CD4-positive, alpha-beta T cell treated with Interferon gamma for 1 hour (primary cell): ENCODE results near the gene C9orf85.

Experiments
- DNase-seq: peaks from one replicate; pipeline ENCODE4 v3.0.0-alpha.2; 2020

The C9orf85 gene

GRCh38 chr9:72013292-72013760 is 101.9 kb downstream of the C9orf85 start:
- no peak for DNase-seq

- no peak for DNase-seq
Measured at GRCh38 chr9:72022841-72023240, 111.4 kb downstream of the C9orf85 start.
